Fibroblast of mammary gland (primary cell): ENCODE results near the gene AK9.
A peak's percentile ranks its signal among the peaks of the same experiment; 100 is the strongest.

Experiments
- DNase-seq: peaks from one replicate; pipeline ENCODE4 v3.0.0-alpha.2; 2010; ENCODE audit warnings: low read depth
- H3K4me3 ChIP-seq: 2 replicates; pipeline ENCODE4 v1.5.1; 2011; ENCODE audit warnings: low read depth, mild to moderate bottlenecking, low read length, moderate library complexity; ENCODE audit not compliant: control insufficient read depth
- TF ChIP-seq, protein P1 (sequence below): conservative IDR thresholded peaks from 2 replicates; pipeline ENCODE4 v1.5.1; 2011; ENCODE audit warnings: low read depth, low read length, inconsistent platforms; ENCODE audit not compliant: control insufficient read depth, insufficient read depth

The AK9 gene

DNA sequence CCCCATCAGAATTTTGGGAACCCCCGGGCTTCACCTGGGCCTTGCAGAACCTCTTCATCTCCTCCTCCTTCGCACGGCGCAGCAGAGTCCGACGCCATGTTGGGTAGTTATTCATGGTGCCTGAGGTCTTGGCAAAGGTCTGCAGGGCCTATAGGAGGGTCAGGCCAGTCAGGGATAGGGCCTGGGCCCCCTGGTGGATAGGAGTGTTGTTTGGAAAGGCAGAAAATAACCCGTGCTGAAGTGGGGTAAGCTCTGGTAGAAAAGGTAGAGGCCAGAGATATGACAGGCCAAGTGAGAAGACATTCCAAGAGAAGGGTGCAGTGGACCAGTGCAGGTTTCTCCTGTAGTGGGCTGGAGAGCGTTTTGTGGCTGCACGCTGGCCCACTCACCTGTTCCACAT is 245.6 kb downstream of the AK9 start:
- TF ChIP-seq, protein P1, sequence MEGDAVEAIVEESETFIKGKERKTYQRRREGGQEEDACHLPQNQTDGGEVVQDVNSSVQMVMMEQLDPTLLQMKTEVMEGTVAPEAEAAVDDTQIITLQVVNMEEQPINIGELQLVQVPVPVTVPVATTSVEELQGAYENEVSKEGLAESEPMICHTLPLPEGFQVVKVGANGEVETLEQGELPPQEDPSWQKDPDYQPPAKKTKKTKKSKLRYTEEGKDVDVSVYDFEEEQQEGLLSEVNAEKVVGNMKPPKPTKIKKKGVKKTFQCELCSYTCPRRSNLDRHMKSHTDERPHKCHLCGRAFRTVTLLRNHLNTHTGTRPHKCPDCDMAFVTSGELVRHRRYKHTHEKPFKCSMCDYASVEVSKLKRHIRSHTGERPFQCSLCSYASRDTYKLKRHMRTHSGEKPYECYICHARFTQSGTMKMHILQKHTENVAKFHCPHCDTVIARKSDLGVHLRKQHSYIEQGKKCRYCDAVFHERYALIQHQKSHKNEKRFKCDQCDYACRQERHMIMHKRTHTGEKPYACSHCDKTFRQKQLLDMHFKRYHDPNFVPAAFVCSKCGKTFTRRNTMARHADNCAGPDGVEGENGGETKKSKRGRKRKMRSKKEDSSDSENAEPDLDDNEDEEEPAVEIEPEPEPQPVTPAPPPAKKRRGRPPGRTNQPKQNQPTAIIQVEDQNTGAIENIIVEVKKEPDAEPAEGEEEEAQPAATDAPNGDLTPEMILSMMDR: peak; percentile 16
- DNase-seq: no peak
- no peak overlapping the region for H3K4me3 ChIP-seq

DNA sequence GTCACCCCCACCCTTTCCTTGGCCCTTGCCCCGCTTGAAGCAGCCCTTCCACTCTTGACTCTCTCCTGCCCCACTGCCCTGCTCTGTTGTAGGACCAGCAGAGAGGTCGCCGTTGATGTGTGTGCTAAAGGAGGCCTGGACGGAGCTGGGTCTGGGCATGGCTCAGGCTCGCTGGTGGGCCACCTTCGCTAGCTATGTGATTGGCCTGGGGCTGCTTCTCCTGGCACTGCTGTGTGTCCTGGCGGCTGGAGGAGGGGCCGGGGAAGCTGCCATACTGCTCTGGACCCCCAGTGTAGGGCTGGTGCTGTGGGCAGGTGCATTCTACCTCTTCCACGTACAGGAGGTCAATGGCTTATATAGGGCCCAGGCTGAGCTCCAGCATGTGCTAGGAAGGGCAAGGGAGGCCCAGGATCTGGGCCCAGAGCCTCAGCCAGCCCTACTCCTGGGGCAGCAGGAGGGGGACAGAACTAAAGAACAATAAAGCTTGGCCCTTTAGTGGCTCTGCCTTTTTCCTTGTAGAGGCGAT is 247.5 kb downstream of the AK9 start:
- TF ChIP-seq, protein P1: no peak
- no peak overlapping the region for H3K4me3 ChIP-seq
- no peak for DNase-seq
